ENCODE data around the gene MSLN.
A peak's percentile ranks its signal among the peaks of the same experiment; 100 is the strongest.
"Not testable (repeated sequence)": the region's sequence is repeated elsewhere in the genome, so short reads cannot be mapped to it uniquely, and the experiment has no call there.

MSLN gene

DNA sequence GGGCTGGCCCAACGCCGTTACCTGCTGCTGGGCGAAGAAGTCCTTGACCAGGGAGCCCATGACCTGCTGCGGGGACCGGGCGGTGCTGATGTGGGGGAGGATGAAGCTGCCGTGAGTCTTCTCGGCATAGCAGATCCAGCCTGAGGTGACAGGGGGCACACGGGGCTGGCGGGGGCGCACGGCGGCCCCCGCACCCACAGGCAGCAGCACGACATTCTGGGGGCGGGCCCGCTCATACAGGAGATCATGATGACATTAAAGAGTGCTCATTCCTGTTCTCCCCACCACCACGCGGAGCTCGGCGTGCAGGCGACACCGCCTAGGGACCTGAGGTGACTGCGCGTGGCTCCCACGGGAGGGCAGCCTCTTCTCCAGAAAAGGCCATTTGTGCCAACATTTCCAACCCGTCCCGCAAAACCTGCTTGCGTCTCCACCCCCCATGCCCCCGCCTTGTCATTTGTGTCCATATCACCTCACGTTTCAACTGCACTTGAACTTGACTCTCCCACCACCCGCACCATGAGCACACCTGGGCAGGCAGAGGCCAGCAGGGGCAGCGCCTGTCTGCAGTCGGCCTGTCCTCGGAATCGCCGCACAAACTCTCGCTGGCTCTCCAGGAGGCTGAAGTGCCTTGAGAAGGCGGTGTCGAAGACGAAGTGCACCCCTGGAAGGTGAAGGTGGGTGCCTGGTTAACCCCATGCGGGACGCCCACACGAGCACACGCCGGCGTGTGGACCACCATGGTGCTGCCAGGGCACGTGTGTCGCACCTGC is 26.1 kb upstream of the MSLN start:
- no peak for DNase-seq (ENCODE audit: low read depth in 2 of 2, low spot score in 1 of 2)

DNA sequence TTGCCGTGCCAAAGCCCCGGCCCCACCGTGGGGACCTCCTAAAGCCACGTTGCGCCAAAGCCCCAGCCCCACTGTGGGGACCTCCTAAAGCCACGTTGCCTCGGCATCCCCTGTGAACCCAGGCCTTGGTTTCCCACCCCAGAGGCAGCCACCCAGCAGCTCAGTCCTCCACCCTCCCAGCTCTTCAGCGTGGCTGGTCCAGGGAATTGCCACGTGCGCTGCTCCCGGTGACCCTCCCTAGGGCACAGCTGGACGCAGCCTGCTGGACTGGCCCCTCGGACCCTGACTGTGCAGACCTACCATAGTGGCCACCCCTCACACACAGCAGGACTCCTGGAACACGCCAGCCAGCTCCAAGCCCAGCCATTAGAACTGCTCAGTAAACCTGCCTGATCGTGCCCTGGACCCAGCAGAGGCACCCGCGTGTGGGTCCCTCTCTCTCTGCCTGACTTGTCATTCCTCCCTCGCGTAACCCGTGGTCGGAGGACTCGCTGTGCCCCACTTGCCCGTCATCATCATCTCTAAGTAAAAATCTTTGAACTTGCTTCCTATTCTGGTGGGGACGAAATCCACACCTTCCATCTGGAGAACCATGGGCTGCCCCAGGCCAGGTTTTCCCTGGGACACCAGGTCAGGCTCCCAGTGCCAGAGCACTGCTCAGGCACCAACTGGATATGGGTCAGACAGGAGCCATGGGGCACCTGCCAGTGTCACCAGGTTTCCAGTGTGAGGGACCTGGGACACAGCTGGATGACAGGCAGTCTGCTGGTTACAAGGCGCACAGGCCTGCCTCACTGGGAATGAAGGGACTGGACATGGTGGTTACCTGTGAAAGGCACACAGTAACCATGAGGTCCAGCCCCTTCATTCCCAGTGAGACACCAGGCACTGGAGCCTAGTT is 25.3 kb upstream of the MSLN start:
- DNase-seq (ENCODE audit: low read depth in 2 of 2, low spot score in 1 of 2) = no peak

DNA sequence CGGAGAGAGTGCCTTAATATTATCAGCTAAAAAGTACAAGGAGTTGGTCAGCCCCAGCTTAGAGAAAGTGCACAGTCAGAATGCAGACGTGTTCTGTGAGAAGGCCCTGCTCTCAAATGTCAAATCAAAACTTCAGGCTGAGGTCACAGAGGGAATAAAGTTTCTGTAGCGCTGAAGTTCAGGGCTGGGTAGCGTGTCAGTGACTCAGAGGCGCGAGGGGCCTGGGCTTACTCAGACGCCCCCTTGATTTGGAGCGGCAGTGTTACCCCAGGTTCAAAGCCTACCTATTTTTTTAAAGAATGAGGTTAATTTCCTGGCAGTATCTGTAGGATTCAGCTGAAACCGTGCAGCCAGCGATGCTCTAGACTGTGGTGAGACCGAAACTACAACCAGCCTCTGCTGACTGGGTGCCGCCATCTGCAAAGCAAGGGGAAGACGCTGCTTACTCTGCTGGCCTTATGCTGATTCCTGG is 24.5 kb upstream of the MSLN start:
- DNase-seq (ENCODE audit: low read depth in 2 of 2, low spot score in 1 of 2) = no peak

DNA sequence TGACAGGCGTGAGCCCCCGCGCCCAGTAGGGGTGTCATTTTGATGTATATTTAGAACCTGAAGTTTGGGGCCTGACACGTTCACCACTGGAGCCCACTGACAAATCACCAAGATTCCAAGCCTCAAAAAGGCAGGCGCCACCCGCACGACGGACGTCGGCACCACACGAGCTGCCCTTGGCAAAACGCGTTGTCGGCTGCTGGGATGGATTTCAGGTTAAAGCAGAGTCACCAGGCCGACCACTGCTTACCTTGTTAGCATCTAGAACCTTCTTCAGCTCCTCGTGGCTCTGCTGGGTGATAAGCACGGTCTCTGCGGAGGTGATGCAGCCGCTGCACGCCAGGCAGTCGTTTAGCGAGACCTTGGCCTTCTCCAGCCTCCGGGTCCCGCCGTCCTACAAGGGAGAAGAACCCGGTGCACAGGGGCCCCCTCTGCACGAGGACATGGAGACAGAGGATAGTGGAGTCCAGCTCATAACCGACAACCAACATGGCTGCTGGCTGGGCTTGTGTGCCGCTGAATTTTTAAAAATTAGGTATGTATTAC is 23.5 kb upstream of the MSLN start:
- DNase-seq (ENCODE audit: low read depth in 2 of 2, low spot score in 1 of 2) = no peak

DNA sequence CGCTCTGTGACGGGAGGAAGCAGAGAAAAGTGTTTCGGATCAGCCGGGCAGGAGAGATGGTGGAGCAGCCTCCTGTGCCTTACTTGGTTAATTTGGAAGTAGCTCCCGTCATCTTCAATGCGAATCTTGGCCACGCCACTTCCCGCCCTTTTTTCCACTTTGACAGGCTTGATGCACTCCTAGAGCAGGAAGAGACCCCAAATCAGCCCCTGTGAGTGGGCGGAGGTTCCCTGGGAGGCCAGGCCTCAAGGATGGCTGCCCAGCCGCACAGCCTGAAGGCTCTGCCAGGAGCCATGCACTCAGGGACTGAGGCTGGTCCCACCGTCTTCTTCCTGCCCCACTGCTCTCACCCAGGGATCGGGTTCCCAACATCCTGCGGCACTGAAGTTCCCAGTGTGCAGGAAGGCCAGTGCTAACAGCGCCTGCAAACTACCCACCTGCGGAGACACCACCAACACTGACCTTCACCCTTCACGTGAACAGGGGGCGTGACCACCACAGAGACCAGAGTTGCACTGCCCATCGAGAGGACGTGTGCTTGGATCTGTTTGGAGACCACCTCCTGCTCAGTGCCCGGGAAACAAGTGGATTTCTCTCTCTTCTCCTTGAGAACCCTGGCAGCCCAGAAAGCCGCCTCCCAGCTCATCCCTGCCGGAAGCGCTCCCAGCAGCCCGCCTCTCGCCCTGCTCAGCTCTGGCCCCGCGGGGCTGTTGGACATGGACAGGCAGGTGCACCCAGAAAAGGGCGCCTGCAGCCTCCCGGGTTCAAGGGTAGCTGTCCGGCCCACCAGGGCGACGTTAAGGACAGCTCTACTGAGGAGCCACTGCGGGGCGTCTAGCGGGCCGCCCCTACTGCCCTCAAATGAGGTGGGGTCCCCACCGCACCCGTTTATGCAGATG is 20.7 kb upstream of the MSLN start:
- DNase-seq (ENCODE audit: low read depth in 2 of 2, low spot score in 1 of 2) = no peak

- DNase-seq (ENCODE audit: low read depth in 2 of 2, low spot score in 1 of 2) = no peak
Observed at GRCh38 chr16:740459-740763, 20.1 kb upstream of the MSLN start.

DNA sequence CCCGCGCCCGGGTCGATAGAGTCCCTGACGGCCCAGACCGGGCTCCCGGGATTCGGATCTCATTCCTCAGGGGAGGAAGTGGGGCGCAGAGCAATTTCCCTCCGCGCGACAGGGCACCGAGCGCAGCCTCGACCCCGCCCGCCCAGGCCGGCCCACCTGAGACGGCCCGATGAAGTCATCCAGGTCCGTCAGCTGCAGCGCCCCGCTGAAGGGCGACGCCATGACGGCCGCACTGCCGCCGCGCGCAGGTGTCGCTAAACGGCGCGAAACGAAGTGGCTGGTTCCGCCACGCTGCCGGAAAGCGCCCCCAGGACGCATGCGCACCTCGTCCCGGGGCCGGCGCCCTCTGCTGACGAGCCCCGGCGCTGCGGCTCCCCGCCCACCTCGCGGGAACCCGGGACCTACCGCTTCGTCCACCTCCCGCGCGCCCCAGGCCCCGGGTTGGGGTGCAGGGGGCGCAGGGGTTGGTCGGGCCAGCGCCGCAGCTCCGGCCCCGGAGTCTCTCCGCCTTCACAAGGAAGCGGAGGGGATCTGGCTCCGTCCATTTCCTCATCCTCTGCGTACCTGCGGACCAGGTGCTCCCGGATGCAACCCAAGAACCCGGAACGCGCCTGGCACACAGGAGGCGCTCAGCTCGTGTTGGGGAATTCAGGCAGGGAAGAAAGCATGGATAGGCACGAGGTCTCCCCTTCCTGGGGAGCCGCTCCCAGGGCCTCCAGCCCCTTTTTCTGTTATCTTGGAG is 19.6 kb upstream of the MSLN start, which contains the start of gene CIAO3:
Gene CIAO3 (minus strand): TSS at position 234 of the 742 bp plus-strand sequence. CDS start 12 bp downstream, at position 222.
- DNase-seq (ENCODE audit: low read depth in 2 of 2, low spot score in 1 of 2) = peak; percentile 88 to 89

GRCh38 chr16:741986-742629 is 18.4 kb upstream of the MSLN start:
- DNase-seq (ENCODE audit: low read depth in 2 of 2, low spot score in 1 of 2) = no peak

DNA sequence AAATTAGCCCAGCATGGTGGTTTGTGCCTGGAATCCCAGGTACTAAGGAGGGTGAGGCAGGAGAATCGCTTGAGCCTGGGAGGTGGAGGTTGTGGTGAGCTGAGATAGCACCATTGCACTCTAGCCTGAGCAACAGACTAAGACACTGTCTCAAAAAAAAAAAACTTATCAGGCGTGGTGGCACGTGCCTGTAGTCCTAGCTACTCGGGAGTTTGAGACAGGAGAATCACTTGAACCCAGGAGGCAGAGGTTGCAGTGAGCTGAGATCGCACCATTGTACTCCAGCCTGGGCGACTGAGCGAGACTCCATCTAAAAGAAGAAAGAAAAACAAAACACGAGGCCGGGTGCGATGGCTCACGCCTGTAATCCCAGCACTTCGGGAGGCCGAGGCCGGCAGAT is 17.6 kb upstream of the MSLN start:
- not testable (repeated sequence) for DNase-seq (ENCODE audit: low read depth in 2 of 2, low spot score in 1 of 2)

DNA sequence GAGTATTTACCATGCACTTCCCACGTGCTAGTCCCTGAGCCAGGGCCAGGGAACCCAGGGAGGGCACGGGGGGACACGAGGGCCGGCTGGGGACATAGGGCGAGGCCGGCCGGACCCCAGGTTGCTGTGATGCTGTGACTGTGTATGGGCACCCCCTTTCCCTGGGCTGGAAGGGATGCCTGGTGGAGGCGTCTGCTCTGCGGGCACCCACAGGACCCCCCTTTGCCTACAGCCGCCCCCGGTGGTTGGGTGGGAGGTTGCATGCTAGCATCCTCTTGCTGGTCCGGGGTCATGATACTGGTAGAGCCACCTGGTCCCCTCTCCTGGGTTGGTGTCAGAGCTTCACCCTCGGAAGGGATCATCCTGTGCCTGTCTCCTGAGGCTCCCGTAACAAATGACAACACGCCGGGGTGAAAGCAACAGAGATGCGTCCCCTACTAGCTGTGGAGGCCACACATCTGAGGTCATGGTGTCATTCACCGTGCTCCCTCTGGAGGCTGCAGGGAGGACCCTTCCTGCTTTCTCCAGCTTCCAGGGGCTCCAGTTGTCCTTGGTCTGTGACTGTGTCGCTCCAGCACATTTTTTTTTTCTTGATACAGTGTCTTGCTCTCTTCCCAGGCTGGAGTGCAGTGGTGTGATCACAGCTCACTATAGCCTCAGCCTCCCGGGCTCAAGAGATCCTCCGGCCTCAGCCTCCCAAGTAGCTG is 16.6 kb upstream of the MSLN start:
- no peak for DNase-seq (ENCODE audit: low read depth in 2 of 2, low spot score in 1 of 2)

DNA sequence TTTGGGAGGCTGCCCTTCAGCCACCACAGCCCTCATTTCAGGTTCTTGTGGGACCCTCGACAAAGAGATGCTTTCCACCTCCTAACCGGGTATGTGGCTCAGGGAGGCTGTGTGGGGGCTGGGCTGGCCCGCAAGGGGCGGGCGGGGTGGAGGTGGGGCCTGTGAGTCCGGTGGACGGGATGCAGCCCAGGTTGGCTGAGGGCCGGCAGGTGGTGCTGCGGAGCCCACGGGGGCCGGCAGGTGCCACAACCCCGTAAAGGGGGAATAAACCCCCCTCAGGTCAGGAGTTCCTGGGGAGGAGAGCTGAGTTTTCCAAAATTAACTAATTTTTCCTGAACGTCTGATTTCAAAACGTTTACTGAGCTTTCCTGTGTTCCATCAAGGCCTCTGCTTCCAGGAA is 14.8 kb upstream of the MSLN start:
- DNase-seq (ENCODE audit: low read depth in 2 of 2, low spot score in 1 of 2) = no peak

- DNase-seq (ENCODE audit: low read depth in 2 of 2, low spot score in 1 of 2) = no peak
Observed at GRCh38 chr16:746637-747036, 13.9 kb upstream of the MSLN start.

DNA sequence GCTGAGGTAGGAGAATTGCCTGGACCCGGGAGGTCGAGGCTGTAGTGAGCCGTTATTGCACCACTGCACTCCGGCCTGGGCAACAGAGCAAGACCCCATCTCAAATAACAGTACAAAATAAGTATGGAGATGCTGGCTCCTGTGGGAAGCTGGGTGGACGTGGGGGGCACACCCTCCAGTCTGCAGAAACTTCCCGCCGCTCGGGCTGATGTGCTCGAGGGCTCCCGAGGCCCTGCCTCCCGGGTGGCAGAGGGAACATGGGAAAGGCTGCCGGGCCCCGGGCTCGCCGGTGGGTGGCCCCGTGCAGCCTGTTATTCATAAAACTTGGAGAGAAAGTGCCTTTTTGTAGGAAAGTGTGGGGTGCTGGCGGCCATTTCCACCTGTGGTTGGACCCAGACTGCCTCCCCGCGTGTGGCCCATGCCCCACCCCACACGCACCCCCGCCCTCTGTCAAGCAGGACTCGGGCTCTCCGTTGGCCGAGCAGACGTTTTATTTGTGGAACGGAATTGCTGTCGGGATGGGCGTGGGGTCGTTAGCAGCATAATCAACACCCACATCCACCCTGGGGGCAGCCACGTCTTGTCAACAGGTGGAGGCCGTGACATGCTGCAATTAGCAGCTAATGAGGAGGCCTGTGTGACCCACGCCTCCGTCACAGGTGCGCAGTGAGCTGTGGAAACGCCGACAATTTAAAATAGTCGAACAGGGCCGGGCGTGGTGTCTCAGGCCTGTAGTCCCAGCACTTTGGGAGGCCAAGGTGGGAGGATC is 12.4 kb upstream of the MSLN start:
- DNase-seq (ENCODE audit: low read depth in 2 of 2, low spot score in 1 of 2) = no peak

GRCh38 chr16:749010-749409 is 11.5 kb upstream of the MSLN start:
- DNase-seq (ENCODE audit: low read depth in 2 of 2, low spot score in 1 of 2) = no peak

DNA sequence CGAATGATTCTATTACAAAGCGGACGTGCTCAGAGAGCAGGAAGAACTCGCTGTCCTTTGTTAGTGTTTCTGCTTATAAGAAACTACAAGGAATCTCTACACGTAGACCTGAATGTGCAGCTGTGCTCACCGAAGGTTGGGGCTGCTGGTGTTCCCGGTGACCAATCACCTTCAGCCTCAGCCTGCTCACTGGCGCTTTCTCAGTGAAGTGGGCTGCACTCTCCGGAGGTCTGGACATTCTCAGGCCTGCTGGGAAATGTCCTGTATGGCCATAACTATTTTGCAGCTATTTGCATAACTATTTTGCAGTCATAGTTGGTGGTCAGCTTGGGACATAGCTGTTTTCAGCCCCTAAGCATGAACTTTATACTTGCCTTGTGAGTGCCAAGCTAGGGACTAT is 10.0 kb upstream of the MSLN start:
- no peak for DNase-seq (ENCODE audit: low read depth in 2 of 2, low spot score in 1 of 2)

- no peak for DNase-seq (ENCODE audit: low read depth in 2 of 2, low spot score in 1 of 2)
Observed at GRCh38 chr16:751152-752006, 9.2 kb upstream of the MSLN start.

DNA sequence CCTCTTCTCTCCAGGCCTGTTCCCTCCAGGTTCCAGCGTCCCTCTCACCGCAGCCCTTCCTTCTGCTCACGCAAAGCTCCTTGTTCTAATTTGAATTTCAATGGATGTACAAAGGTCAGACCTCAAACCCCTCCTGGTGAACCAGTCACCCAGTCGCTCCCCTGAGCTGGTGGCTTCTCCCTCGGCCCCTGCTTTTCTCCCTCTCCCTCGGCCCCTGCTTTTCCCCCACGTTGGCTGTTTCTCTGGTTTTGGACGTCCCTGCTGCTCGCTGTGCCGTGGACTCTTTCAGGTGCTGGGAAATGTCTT is 8.6 kb upstream of the MSLN start:
- no peak for DNase-seq (ENCODE audit: low read depth in 2 of 2, low spot score in 1 of 2)
